CD14-positive monocyte (primary cell): ENCODE data around the gene GDPD4. TPM values are rescaled to one million over a fixed set of nuclear protein-coding genes. Genes with fewer than 3 reads are reported as not detected.

Source experiments
- DNase-seq, 3 donors: peaks; one replicate each; pipeline ENCODE4 v3.0.0-alpha.2; 2011 to 2022
- H2AFZ ChIP-seq: 2 replicates; pipeline ENCODE4 v1.6.0; 2012; ENCODE audit warnings: mild to moderate bottlenecking, low read depth, low read length, inconsistent platforms; ENCODE audit not compliant: insufficient read depth, poor library complexity, severe bottlenecking
- H3K27ac ChIP-seq, 2 donors: 1 replicate in 1 of 2; 2 replicates in 1 of 2; pipeline ENCODE4 v1.5.1; 2012 to 2013; ENCODE audit warnings: low read length in 2 of 2, control low read depth in 1 of 2, inconsistent platforms in 1 of 2, low read depth in 1 of 2, mild to moderate bottlenecking in 1 of 2
- H3K27me3 ChIP-seq, 2 donors: one replicate each; pipeline versions ENCODE4 v1.6.0 to v1.6.1; 2011 to 2013; ENCODE audit warnings: low read length in 2 of 2; ENCODE audit not compliant: control insufficient read depth in 2 of 2, insufficient read depth in 2 of 2
- H3K36me3 ChIP-seq, 2 donors: replicated peaks in 1 of 2; 1 replicate in 1 of 2; 2 replicates in 1 of 2; pipeline versions ENCODE4 v1.5.1 to v1.6.1; 2012 to 2013; ENCODE audit warnings: low read length in 2 of 2, control low read depth in 1 of 2, inconsistent platforms in 1 of 2, mild to moderate bottlenecking in 1 of 2; ENCODE audit not compliant: insufficient read depth in 2 of 2, control insufficient read depth in 1 of 2
- H3K4me1 ChIP-seq, 2 donors: 1 replicate in 1 of 2; 2 replicates in 1 of 2; pipeline versions ENCODE4 v1.5.1 to v1.6.1; 2012 to 2013; ENCODE audit warnings: low read length in 2 of 2, control low read depth in 1 of 2, inconsistent platforms in 1 of 2, mild to moderate bottlenecking in 1 of 2, moderate library complexity in 1 of 2; ENCODE audit not compliant: insufficient read depth in 2 of 2, control insufficient read depth in 1 of 2
- H3K4me2 ChIP-seq: replicated peaks from 2 replicates; pipeline ENCODE3; 2012; ENCODE audit warnings: low read length, moderate library complexity, mild to moderate bottlenecking; ENCODE audit not compliant: poor library complexity, severe bottlenecking; ENCODE audit errors: extremely low read depth
- H3K4me3 ChIP-seq, 3 experiments: fragments of 200-600 bp in 1 of 3; sonication (generic) in 1 of 3; replicated peaks in 1 of 3; 1 replicate in 2 of 3; 2 replicates in 1 of 3; pipeline ENCODE4 v1.5.1; 2011 to 2013; ENCODE audit warnings: low read length in 3 of 3, mild to moderate bottlenecking in 3 of 3, control low read depth in 2 of 3, low read depth in 2 of 3, inconsistent platforms in 1 of 3, moderate library complexity in 1 of 3
- H3K79me2 ChIP-seq: 2 replicates; pipeline ENCODE4 v1.6.0; 2012; ENCODE audit warnings: mild to moderate bottlenecking, control low read depth, inconsistent platforms, low read length, moderate library complexity; ENCODE audit not compliant: insufficient read depth
- H3K9ac ChIP-seq: 2 replicates; pipeline ENCODE4 v1.6.0; 2017; ENCODE audit warnings: low read length, mild to moderate bottlenecking; ENCODE audit not compliant: insufficient read depth, poor library complexity, severe bottlenecking
- H3K9me3 ChIP-seq, 2 donors: replicated peaks in 1 of 2; 1 replicate in 1 of 2; 2 replicates in 1 of 2; pipeline versions ENCODE4 v1.5.1 to v1.6.1; 2012 to 2013; ENCODE audit warnings: low read length in 2 of 2, control low read depth in 1 of 2; ENCODE audit not compliant: control insufficient read depth in 1 of 2, insufficient read depth in 1 of 2
- H4K20me1 ChIP-seq: 2 replicates; pipeline ENCODE4 v1.6.0; 2012; ENCODE audit warnings: mild to moderate bottlenecking, low read length, control low read depth, moderate library complexity; ENCODE audit not compliant: insufficient read depth
- H3K27ac Mint-ChIP-seq, 7 donors: one replicate each; pipeline ENCODE4 v1.8.0; 2020; ENCODE audit warnings: mild to moderate bottlenecking in 7 of 7, mixed read lengths in 7 of 7, moderate library complexity in 6 of 7, inconsistent platforms in 2 of 7
- H3K27me3 Mint-ChIP-seq, 3 donors: one replicate each; pipeline ENCODE4 v1.8.0; 2021 to 2022; ENCODE audit warnings: low read depth in 3 of 3, mild to moderate bottlenecking in 3 of 3, mixed read lengths in 3 of 3, moderate library complexity in 3 of 3, inconsistent platforms in 1 of 3
- H3K36me3 Mint-ChIP-seq, 2 donors: one replicate each; pipeline ENCODE4 v1.8.0; 2020; ENCODE audit warnings: mixed read lengths in 2 of 2, inconsistent platforms in 1 of 2, mild to moderate bottlenecking in 1 of 2
- H3K4me1 Mint-ChIP-seq: one replicate; pipeline ENCODE4 v1.8.0; 2020; ENCODE audit warnings: mild to moderate bottlenecking, mixed read lengths
- H3K4me3 Mint-ChIP-seq, 2 donors: one replicate each; pipeline ENCODE4 v1.8.0; 2020; ENCODE audit warnings: mild to moderate bottlenecking in 2 of 2, mixed read lengths in 2 of 2, moderate library complexity in 1 of 2
- H3K9me3 Mint-ChIP-seq, 7 donors: one replicate each; pipeline ENCODE4 v1.8.0; 2020 to 2022; ENCODE audit warnings: mixed read lengths in 7 of 7, mild to moderate bottlenecking in 6 of 7, moderate library complexity in 6 of 7, inconsistent platforms in 2 of 7
- WGBS: methylation state at CpG from one replicate; pipeline ENCODE4 v1.1.5; 2013; ENCODE audit warnings: missing lambda C conversion rate; ENCODE audit not compliant: insufficient coverage; 5-methylcytosine and 5-hydroxymethylcytosine counted together
- intact Hi-C, 2 donors: fragments of 100-400 bp; cut with micrococcal nuclease; formaldehyde crosslinking; loops; one replicate each; pipeline versions ENCODE4 v1.15.0 to v1.15.1; 2023
- polyA plus RNA-seq, 3 donors: library from polyadenylated mRNA; depleted of rRNA in 1 of 3; unstranded in 2 of 3; stranded (reverse) in 1 of 3; fragments of 300-500 nt in 2 of 3; fragments of >200 nt in 1 of 3; fragmentation: Illumina TruSeq in 2 of 3; gene quantifications; 1 replicate in 2 of 3; 2 replicates in 1 of 3; pipeline ENCODE4 v1.2.3, GENCODE V29; 2012 to 2021
- TF ChIP-seq, protein P1 (sequence below): fragments of 200-600 bp; IDR thresholded peaks from one replicate; pipeline ENCODE4 v1.8.0; 2022; ENCODE audit warnings: antibody characterized with exemption, mild to moderate bottlenecking

Gene GDPD4
- polyA plus RNA-seq, 3 donors: not detected

DNA sequence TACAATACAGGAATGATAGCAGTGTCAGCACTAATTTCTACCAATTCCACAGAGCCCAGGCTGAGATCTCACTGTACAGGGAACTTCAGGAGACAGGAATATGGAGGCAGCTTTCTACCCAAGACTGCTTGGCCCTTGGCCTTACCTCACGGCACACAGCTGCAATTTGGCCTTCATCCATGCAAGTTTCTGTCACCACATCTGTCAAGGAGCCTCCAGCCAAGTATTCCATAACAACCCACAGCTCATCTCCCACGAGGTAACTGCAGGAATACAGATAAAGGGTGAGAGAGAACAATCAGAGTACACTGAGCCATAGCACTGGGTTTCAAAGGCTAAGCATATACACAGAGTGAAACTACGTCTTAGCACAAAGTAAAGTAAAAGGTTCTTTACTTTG is 39.0 kb upstream of the GDPD4 start:
- Histone ChIP-seq H3K4me3 (no peak overlapping the region), H3K4me2 (no peak overlapping the region), H3K9me3 (no peaks in the 10 kb centered on the region), H3K4me1 (peaks cover 5 to 7% of the 10 kb centered on the region in 2 donors), H2AFZ (no peak overlapping the region), H3K79me2 (peaks cover 4% of the 10 kb centered on the region), H3K9ac (no peak overlapping the region), H4K20me1 (peaks cover 77% of the 10 kb centered on the region), H3K36me3 (peaks cover 88 to 100% of the 10 kb centered on the region in 2 donors), H3K27ac (no peak overlapping the region), H3K27me3 (no peaks in the 10 kb centered on the region)
- H3K4me1 Mint-ChIP-seq: peaks cover 20% of the 10 kb centered on the region
- H3K27me3 Mint-ChIP-seq: no peaks in the 10 kb centered on the region
- DNase-seq: no peak
- no peak overlapping the region for H3K4me3 Mint-ChIP-seq
- H3K36me3 Mint-ChIP-seq: peaks cover 74 to 83% of the 10 kb centered on the region in 2 donors
- intact Hi-C loops: no loop called here
- TF ChIP-seq, protein P1, sequence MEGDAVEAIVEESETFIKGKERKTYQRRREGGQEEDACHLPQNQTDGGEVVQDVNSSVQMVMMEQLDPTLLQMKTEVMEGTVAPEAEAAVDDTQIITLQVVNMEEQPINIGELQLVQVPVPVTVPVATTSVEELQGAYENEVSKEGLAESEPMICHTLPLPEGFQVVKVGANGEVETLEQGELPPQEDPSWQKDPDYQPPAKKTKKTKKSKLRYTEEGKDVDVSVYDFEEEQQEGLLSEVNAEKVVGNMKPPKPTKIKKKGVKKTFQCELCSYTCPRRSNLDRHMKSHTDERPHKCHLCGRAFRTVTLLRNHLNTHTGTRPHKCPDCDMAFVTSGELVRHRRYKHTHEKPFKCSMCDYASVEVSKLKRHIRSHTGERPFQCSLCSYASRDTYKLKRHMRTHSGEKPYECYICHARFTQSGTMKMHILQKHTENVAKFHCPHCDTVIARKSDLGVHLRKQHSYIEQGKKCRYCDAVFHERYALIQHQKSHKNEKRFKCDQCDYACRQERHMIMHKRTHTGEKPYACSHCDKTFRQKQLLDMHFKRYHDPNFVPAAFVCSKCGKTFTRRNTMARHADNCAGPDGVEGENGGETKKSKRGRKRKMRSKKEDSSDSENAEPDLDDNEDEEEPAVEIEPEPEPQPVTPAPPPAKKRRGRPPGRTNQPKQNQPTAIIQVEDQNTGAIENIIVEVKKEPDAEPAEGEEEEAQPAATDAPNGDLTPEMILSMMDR: no peak
- H3K9me3 Mint-ChIP-seq: no peaks in the 10 kb centered on the region
- no peak overlapping the region for H3K27ac Mint-ChIP-seq
- no CpG with 5 or more reads among the region's 3 CpGs for WGBS

DNA sequence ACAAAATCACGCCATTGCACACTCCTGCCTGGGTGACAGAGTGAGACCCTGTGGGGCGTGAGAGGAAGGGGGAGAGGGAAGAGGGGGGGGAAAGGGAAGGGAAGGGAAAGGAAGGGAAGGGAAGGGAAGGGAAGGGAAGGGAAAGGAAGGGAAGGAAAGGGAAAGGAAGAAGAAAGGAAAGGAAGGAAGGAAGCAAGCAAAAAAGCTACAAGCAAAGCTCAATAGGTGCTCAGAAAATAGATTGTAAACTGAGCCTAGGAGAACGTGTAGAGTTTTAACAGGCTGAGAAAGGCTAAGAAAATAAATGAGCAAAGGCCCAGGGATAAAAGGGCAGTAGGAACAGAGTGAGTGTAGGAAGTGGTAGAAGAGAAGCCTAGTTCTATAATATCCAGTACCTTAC is 30.8 kb upstream of the GDPD4 start:
- Histone ChIP-seq H3K79me2 (peaks cover 15% of the 10 kb centered on the region), H3K9me3 (no peaks in the 10 kb centered on the region), H2AFZ (no peak overlapping the region), H3K27ac (no peak overlapping the region), H3K4me3 (no peak overlapping the region), H3K4me2 (no peak overlapping the region), H3K4me1 (peaks cover 5 to 7% of the 10 kb centered on the region in 2 donors), H3K27me3 (no peaks in the 10 kb centered on the region), H4K20me1 (peaks cover 53% of the 10 kb centered on the region), H3K9ac (no peak overlapping the region), H3K36me3 (peaks cover 56% of the 10 kb centered on the region in 2 donors)
- intact Hi-C loops: no loop called here
- TF ChIP-seq, protein P1: no peak
- Mint-ChIP-seq H3K27ac (peak overlapping the region in 1 of 7 donors; percentile 62), H3K27me3 (no peaks in the 10 kb centered on the region), H3K36me3 (peaks cover 49 to 53% of the 10 kb centered on the region in 2 donors), H3K4me3 (no peak overlapping the region), H3K4me1 (peaks cover 3% of the 10 kb centered on the region), H3K9me3 (peaks cover 0 to 7% (median 4%) of the 10 kb centered on the region in 7 donors)
- WGBS: 100% methylated on average over 1 of the region's 3 CpGs
- no peak for DNase-seq
